Measurements from ENCODE around the gene CX3CR1. TPM values are rescaled to one million over a fixed set of nuclear protein-coding genes. Genes with fewer than 3 reads are reported as not detected.

CX3CR1 gene
- total RNA-seq, 2 donors from 2014 or later = 2.7 to 3.4 TPM

GRCh38 chr3:39291903-39292329 is 12.1 kb upstream of the CX3CR1 start:
- Histone ChIP-seq H3K9me3 (no peaks in the 10 kb centered on the region), H3K4me3 (no peak overlapping the region), H3K4me1 (replicated peaks) (no peaks in the 10 kb centered on the region), H3K36me3 (no peaks in the 10 kb centered on the region), H3K27ac (no peak overlapping the region), H3K27me3 (replicated peaks; ENCODE audit: insufficient read depth) (no peaks in the 10 kb centered on the region)
- 30% methylated on average over 5 of the region's 5 CpGs for WGBS
- DNase-seq (ENCODE audit: low spot score) = peak; percentile 37
- TF ChIP-seq POLR2AphosphoS5 (IDR thresholded peaks at IDR 0.05) = no peak
- peak; percentile 71 to 83 (median 80) for TF ChIP-seq CTCF (IDR thresholded peaks at IDR 0.05)
- intact Hi-C loops (cut with DNase I) = no loop called here

DNA sequence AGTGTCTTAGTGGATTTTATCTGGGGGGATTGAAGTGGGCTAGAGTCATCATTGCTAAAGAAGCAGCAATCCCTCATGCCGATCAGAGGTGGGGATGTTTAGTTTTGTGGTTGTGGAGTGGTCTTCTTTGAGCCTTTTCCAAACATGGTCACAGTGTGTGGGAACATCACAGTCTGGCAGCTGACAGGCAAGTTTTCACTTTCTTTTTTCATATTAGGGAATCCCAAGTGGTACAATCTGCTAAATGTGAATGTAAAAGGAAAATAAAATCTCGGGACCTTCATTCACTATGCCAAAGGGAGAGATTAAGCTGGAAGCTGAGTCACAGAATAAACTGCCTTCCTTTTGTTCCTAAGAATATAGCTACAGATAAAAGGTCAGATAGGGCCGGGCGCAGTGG is 10.4 kb upstream of the CX3CR1 start:
- Histone ChIP-seq H3K9me3 (no peaks in the 10 kb centered on the region), H3K27ac (no peak overlapping the region), H3K27me3 (replicated peaks; ENCODE audit: insufficient read depth) (no peaks in the 10 kb centered on the region), H3K36me3 (no peaks in the 10 kb centered on the region), H3K4me3 (no peak overlapping the region), H3K4me1 (replicated peaks) (no peaks in the 10 kb centered on the region)
- intact Hi-C loops (cut with DNase I) = no loop called here
- no peak for TF ChIP-seq POLR2A (IDR thresholded peaks at IDR 0.05)
- no peak for TF ChIP-seq CTCF (IDR thresholded peaks at IDR 0.05)
- TF ChIP-seq POLR2AphosphoS5 (IDR thresholded peaks at IDR 0.05) = no peak
- DNase-seq (ENCODE audit: low spot score) = no peak
- WGBS = 55% methylated on average over 4 of the region's 4 CpGs

DNA sequence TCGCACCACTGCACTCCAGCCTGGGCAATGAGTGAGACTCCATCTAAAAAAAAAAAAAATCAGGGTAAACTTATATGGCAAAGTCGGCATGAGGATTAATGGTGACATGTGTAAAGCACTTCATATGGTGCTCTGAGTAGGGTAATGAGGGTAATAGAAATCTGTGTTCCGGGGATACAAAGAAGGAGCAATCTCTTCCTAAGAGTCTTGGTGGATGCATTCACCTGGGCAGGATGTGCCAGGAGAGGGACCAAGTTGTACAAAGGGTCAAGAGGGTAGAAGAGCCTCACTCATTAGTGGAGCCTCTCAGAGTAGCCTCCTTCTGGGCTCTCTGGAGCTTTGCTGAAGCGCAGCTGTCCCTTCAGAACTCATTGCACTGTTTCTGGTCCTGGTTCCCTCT is 9.3 kb upstream of the CX3CR1 start:
- Histone ChIP-seq H3K27me3 (replicated peaks; ENCODE audit: insufficient read depth) (no peaks in the 10 kb centered on the region), H3K9me3 (no peaks in the 10 kb centered on the region), H3K36me3 (no peaks in the 10 kb centered on the region), H3K4me3 (no peak overlapping the region), H3K4me1 (replicated peaks) (no peaks in the 10 kb centered on the region), H3K27ac (no peak overlapping the region)
- DNase-seq (ENCODE audit: low spot score) = no peak
- TF ChIP-seq POLR2AphosphoS5 (IDR thresholded peaks at IDR 0.05) (no peak), POLR2A (IDR thresholded peaks at IDR 0.05) (no peak), CTCF (IDR thresholded peaks at IDR 0.05) (no peak)
- WGBS = 88% methylated on average over 4 of the region's 4 CpGs
- intact Hi-C loops (cut with DNase I) = loop anchor here (2.0 kb wide), 1 partner anchor 100 kb away; no protein-coding TSS in a partner anchor

- WGBS = 46% methylated on average over 3 of the region's 3 CpGs
- Histone ChIP-seq H3K27ac (no peak overlapping the region), H3K36me3 (no peaks in the 10 kb centered on the region), H3K27me3 (replicated peaks; ENCODE audit: insufficient read depth) (no peaks in the 10 kb centered on the region), H3K4me1 (replicated peaks) (no peaks in the 10 kb centered on the region), H3K9me3 (no peaks in the 10 kb centered on the region), H3K4me3 (no peak overlapping the region)
- DNase-seq (ENCODE audit: low spot score) = peak; percentile 79
- TF ChIP-seq CTCF (IDR thresholded peaks at IDR 0.05) (peak; percentile 56 to 95 (median 90)), POLR2A (IDR thresholded peaks at IDR 0.05) (no peak), POLR2AphosphoS5 (IDR thresholded peaks at IDR 0.05) (peak; percentile 61)
- intact Hi-C loops (cut with DNase I) = loop anchor here (1.0 to 2.0 kb wide), 2 partner anchors 100 to 162 kb away; no protein-coding TSS in a partner anchor
Measured at GRCh38 chr3:39288300-39288808, 8.5 kb upstream of the CX3CR1 start.

All from prostate gland (tissue), 2 donors.